HepG2 (cell line): Measurements from ENCODE around the gene PLEKHA5. TPM values are rescaled to one million over a fixed set of nuclear protein-coding genes. Genes with fewer than 3 reads are reported as not detected.

ENCODE experiments used
- ATAC-seq: fragments of 200-7000 bp; cut with Tn5 transposase; 3 replicates; pipeline ENCODE4 v1.9.1; 2020; ENCODE audit warnings: mild to moderate bottlenecking, moderate library complexity
- BruUV-seq: library from RNA; stranded (reverse); fragments of 400-500 nt; replicated peaks from 2 replicates; lab custom pipeline; 2021; lab: Mats Ljungman, UMichigan
- CTCF ChIA-PET: fragments of 300-600 bp; formaldehyde crosslinking; extraction: SDS; loops from one replicate; lab custom pipeline; 2021; ENCODE audit warnings: low total read pairs, inconsistent platforms, low intra/inter-chr PET ratio; lab: Yijun Ruan, JAX
- POLR2A ChIA-PET: fragments of 350-600 bp; sonication (Branson Sonifier 250); formaldehyde crosslinking; loops from one replicate; lab custom pipeline; 2020; ENCODE audit warnings: antibody characterized with exemption, inconsistent platforms; lab: Yijun Ruan, JAX
- DNase-seq: peaks from one replicate; pipeline ENCODE4 v3.0.0-alpha.2; 2015; ENCODE audit warnings: low spot score
- FAIRE-seq: peaks from 3 replicates; lab custom pipeline; 2011; peaks lifted over from hg19 to GRCh38; lab: Jason Lieb, UNC
- H2AFZ ChIP-seq: one replicate; pipeline ENCODE4 v1.6.1; 2011; ENCODE audit warnings: low read length, inconsistent platforms
- H3K27ac ChIP-seq: fragments of 300-600 bp; 3 replicates; pipeline ENCODE4 v1.8.0; 2011; ENCODE audit warnings: mixed run types, mild to moderate bottlenecking, mixed read lengths, low read length, inconsistent platforms; ENCODE audit not compliant: insufficient read depth; ENCODE audit errors: extremely low read length
- H3K27me3 ChIP-seq, 2 experiments: fragments of 200-600 bp in 1 of 2; 2 replicates in 1 of 2; 3 replicates in 1 of 2; pipeline versions ENCODE4 v1.6.0 to v1.8.0; 2011; ENCODE audit warnings: low read length in 2 of 2, mild to moderate bottlenecking in 2 of 2, moderate library complexity in 2 of 2, inconsistent platforms in 1 of 2; ENCODE audit not compliant: insufficient read depth in 2 of 2, control insufficient read depth in 1 of 2
- H3K36me3 ChIP-seq, 2 experiments: fragments of 200-600 bp in 1 of 2; replicated peaks in 1 of 2; 2 replicates in 1 of 2; 3 replicates in 1 of 2; pipeline versions ENCODE4 v1.5.1 to v1.8.0; 2011; ENCODE audit warnings: low read length in 2 of 2, inconsistent platforms in 1 of 2; ENCODE audit not compliant: insufficient read depth in 2 of 2, control insufficient read depth in 1 of 2
- H3K4me1 ChIP-seq: 2 replicates; pipeline ENCODE4 v1.5.1; 2012; ENCODE audit warnings: low read length, inconsistent platforms; ENCODE audit not compliant: insufficient read depth
- H3K4me2 ChIP-seq: 2 replicates; pipeline ENCODE4 v1.6.0; 2011; ENCODE audit warnings: low read depth, low read length, inconsistent platforms
- H3K4me3 ChIP-seq, 3 experiments: fragments of 200-600 bp in 1 of 3; sonication (generic), shearing (Covaris generic) in 1 of 3; replicated peaks in 1 of 3; 2 replicates each; pipeline ENCODE4 v1.5.1; 2011 to 2016; ENCODE audit warnings: low read length in 3 of 3, inconsistent platforms in 2 of 3, low read depth in 2 of 3, mild to moderate bottlenecking in 2 of 3, control low read depth in 1 of 3, mixed read lengths in 1 of 3; ENCODE audit not compliant: insufficient read depth in 1 of 3
- H3K79me2 ChIP-seq: one replicate; pipeline ENCODE4 v1.6.1; 2011; ENCODE audit warnings: low read length, inconsistent platforms; ENCODE audit not compliant: insufficient read depth
- H3K9ac ChIP-seq: 2 replicates; pipeline ENCODE4 v1.6.0; 2011; ENCODE audit warnings: mild to moderate bottlenecking, low read depth, low read length, inconsistent platforms; ENCODE audit not compliant: insufficient read depth
- H3K9me3 ChIP-seq: 2 replicates; pipeline ENCODE4 v1.5.1; 2012; ENCODE audit warnings: mild to moderate bottlenecking, low read length
- H4K20me1 ChIP-seq: 2 replicates; pipeline ENCODE4 v1.6.0; 2011; ENCODE audit warnings: inconsistent platforms, mild to moderate bottlenecking, low read length, moderate library complexity; ENCODE audit not compliant: insufficient read depth
- AKNA ChIP-seq: sonication (generic); formaldehyde crosslinking; IDR thresholded peaks from 2 replicates; pipeline ENCODE4 v1.4.0; 2020; ENCODE audit warnings: missing genetic modification reagents, borderline replicate concordance
- BHLHE40 ChIP-seq: IDR thresholded peaks from 2 replicates; pipeline ENCODE4 v1.6.1; 2011; ENCODE audit warnings: low read length, improper control_type of control experiment
- CAMTA2 ChIP-seq: sonication (generic); formaldehyde crosslinking; IDR thresholded peaks from 2 replicates; pipeline ENCODE4 v1.4.0; 2020; ENCODE audit warnings: mild to moderate bottlenecking, missing genetic modification reagents, borderline replicate concordance
- ETV6 ChIP-seq: sonication (generic); formaldehyde crosslinking; conservative IDR thresholded peaks from 2 replicates; pipeline ENCODE4 v1.4.0; 2020; ENCODE audit warnings: missing genetic modification reagents
- HMGA1 ChIP-seq: sonication (generic); formaldehyde crosslinking; conservative IDR thresholded peaks from 2 replicates; pipeline ENCODE4 v1.4.0; 2020; ENCODE audit warnings: missing genetic modification reagents
- HNRNPL ChIP-seq: fragments of 200-400 bp; formaldehyde crosslinking; IDR thresholded peaks from 2 replicates; pipeline ENCODE4 v1.6.1; 2017; ENCODE audit warnings: mild to moderate bottlenecking, low read depth, low read length
- MTA3 ChIP-seq: sonication (generic); formaldehyde crosslinking; IDR thresholded peaks from 2 replicates; pipeline ENCODE4 v1.4.0; 2020; ENCODE audit warnings: missing genetic modification reagents
- NFE2L2 ChIP-seq: fragments of 150-350 bp; IDR thresholded peaks from 2 replicates; pipeline ENCODE4 v1.6.1; 2014; ENCODE audit warnings: low read length
- NFKB2 ChIP-seq: sonication (generic); formaldehyde crosslinking; IDR thresholded peaks from 2 replicates; pipeline ENCODE4 v1.4.0; 2020; ENCODE audit warnings: missing genetic modification reagents, borderline replicate concordance
- NR0B2 ChIP-seq: sonication (generic); formaldehyde crosslinking; IDR thresholded peaks from 2 replicates; pipeline ENCODE4 v1.4.0; 2020; ENCODE audit warnings: mild to moderate bottlenecking, missing genetic modification reagents
- PTBP1 ChIP-seq: fragments of 200-400 bp; formaldehyde crosslinking; IDR thresholded peaks from 2 replicates; pipeline ENCODE4 v1.6.1; 2018; ENCODE audit warnings: low read length, low read depth; ENCODE audit not compliant: poor library complexity, severe bottlenecking
- RFX5 ChIP-seq: IDR thresholded peaks from 2 replicates; pipeline ENCODE4 v1.6.1; 2011; ENCODE audit warnings: low read depth, low read length, improper control_type of control experiment
- TCF12 ChIP-seq, 2 experiments: fragments of 450-650 bp in 1 of 2; sonication (generic) in 1 of 2; formaldehyde crosslinking in 1 of 2; IDR thresholded peaks; 2 replicates each; pipeline versions ENCODE4 v1.6.1 to v1.8.0; 2017 to 2022; ENCODE audit warnings: antibody characterized with exemption in 1 of 2, mild to moderate bottlenecking in 1 of 2, missing genetic modification reagents in 1 of 2, moderate library complexity in 1 of 2
- TRIM22 ChIP-seq: fragments of 450-650 bp; IDR thresholded peaks from 2 replicates; pipeline ENCODE4 v1.6.1; 2017
- ZBTB43 ChIP-seq: sonication (generic); formaldehyde crosslinking; conservative IDR thresholded peaks from 2 replicates; pipeline ENCODE4 v1.4.0; 2020; ENCODE audit warnings: missing genetic modification reagents
- ZFP82 ChIP-seq: sonication (generic); formaldehyde crosslinking; IDR thresholded peaks from 2 replicates; pipeline ENCODE4 v1.5.1; 2020; ENCODE audit warnings: mild to moderate bottlenecking, missing genetic modification reagents, borderline replicate concordance
- ZNF234 ChIP-seq: sonication (generic); formaldehyde crosslinking; conservative IDR thresholded peaks from 2 replicates; pipeline ENCODE4 v1.5.1; 2020; ENCODE audit warnings: mild to moderate bottlenecking, missing genetic modification reagents
- ZNF543 ChIP-seq: sonication (generic); formaldehyde crosslinking; IDR thresholded peaks from 2 replicates; pipeline ENCODE4 v1.4.0; 2020; ENCODE audit warnings: mild to moderate bottlenecking, missing genetic modification reagents
- ZNF841 ChIP-seq: sonication (generic); formaldehyde crosslinking; IDR thresholded peaks from 2 replicates; pipeline ENCODE4 v1.8.1; 2023; ENCODE audit warnings: missing genetic modification reagents, borderline replicate concordance
- WGBS: methylation state at CpG from one replicate; pipeline ENCODE4 v1.1.6; 2017; ENCODE audit warnings: low lambda C conversion rate; 5-methylcytosine and 5-hydroxymethylcytosine counted together
- in situ Hi-C: cut with HindIII; loops from 2 replicates; pipeline ENCODE4 v1.10.0; 2017; ENCODE audit warnings: low pct_unique_long_range_greater_than_20kb; ENCODE audit not compliant: extremely low pct_ligation_motif_present
- intact Hi-C: fragments of 100-400 bp; cut with micrococcal nuclease; formaldehyde crosslinking; loops from one replicate; pipeline ENCODE4 v1.10.0; 2022; ENCODE audit not compliant: unreplicated experiment
- polyA plus RNA-seq, 8 experiments: library from polyadenylated mRNA; depleted of rRNA in 3 of 8; stranded (reverse) in 7 of 8; unstranded in 1 of 8; fragments of >200 nt; fragmentation: Illumina TruSeq in 4 of 8; extraction: Trizol in 4 of 8; gene quantifications; 2 replicates each; pipeline versions ENCODE4 v1.2.1 to v1.2.3, GENCODE V29; 2011 to 2016; ENCODE audit warnings: low read depth in 4 of 8, missing spikeins in 1 of 8, mixed read lengths in 1 of 8; ENCODE audit not compliant: insufficient read depth in 1 of 8
- total RNA-seq, 5 experiments: library from RNA; depleted of rRNA; stranded (reverse); fragments of >200 nt; fragmentation: Illumina TruSeq; extraction: Trizol; gene quantifications; 2 replicates each; pipeline ENCODE4 v1.2.3, GENCODE V29; 2016; ENCODE audit warnings: low read depth in 1 of 5

PLEKHA5 gene
- total and polyA plus RNA-seq, 2 of the 13 experiments (the other 11 are each of a cell fraction or from before 2014, with no cell fraction given): 4.2 to 15.4 TPM

GRCh38 chr12:19166956-19167355 lies 37.4 kb downstream of the PLEKHA5 start:
- H3K79me2 ChIP-seq: no peaks in the 10 kb centered on the region
- no peak overlapping the region for H3K4me3 ChIP-seq
- WGBS: 49% methylated on average over 2 of the region's 2 CpGs
- H3K9me3 ChIP-seq: no peaks in the 10 kb centered on the region
- H4K20me1 ChIP-seq: no peaks in the 10 kb centered on the region; the same call in 1 of the 2 replicates
- BruUV-seq: no TSS peak
- POLR2A ChIA-PET: no interaction called here
- H3K4me2 ChIP-seq: no peak overlapping the region
- intact Hi-C loops: loop anchor here (5.0 kb wide), 1 partner anchor 35 kb away; no protein-coding TSS in a partner anchor
- no peak overlapping the region for H2AFZ ChIP-seq
- DNase-seq (no peak), FAIRE-seq (no peak), ATAC-seq (no peak)
- no peaks in the 10 kb centered on the region for H3K27me3 ChIP-seq
- no peak overlapping the region for H3K9ac ChIP-seq
- no peaks in the 10 kb centered on the region for H3K36me3 ChIP-seq
- no peaks in the 10 kb centered on the region for H3K4me1 ChIP-seq
- CTCF ChIA-PET: no interaction called here
- in situ Hi-C loops: no loop called here
- H3K27ac ChIP-seq: no peak overlapping the region
- no peak for TF ChIP-seq PTBP1
- no peak for TF ChIP-seq MTA3 (CRISPR knock-in tag)
- TF ChIP-seq CAMTA2 (CRISPR knock-in tag): no peak
- no peak for TF ChIP-seq HNRNPL
- TF ChIP-seq HMGA1 (CRISPR knock-in tag): no peak
- TF ChIP-seq AKNA (CRISPR knock-in tag): no peak
- no peak for TF ChIP-seq TRIM22
- no peak for TF ChIP-seq BHLHE40
- TF ChIP-seq ZFP82 (CRISPR knock-in tag): no peak
- no peak for TF ChIP-seq ZNF543 (CRISPR knock-in tag)
- no peak for TF ChIP-seq ZNF234 (CRISPR knock-in tag)
- TF ChIP-seq ETV6 (CRISPR knock-in tag): no peak
- no peak for TF ChIP-seq ZBTB43
- TF ChIP-seq TCF12 (IDR thresholded peaks at IDR 0.05): no peak
- no peak for TF ChIP-seq TCF12 (CRISPR knock-in tag; IDR thresholded peaks at IDR 0.05)
- no peak for TF ChIP-seq RFX5
- no peak for TF ChIP-seq ZNF841 (CRISPR knock-in tag)
- no peak for TF ChIP-seq NR0B2 (CRISPR knock-in tag)
- TF ChIP-seq NFE2L2: no peak
- no peak for TF ChIP-seq NFKB2 (CRISPR knock-in tag)
